ENCODE data around the gene ACOT6.

ACOT6 gene

DNA sequence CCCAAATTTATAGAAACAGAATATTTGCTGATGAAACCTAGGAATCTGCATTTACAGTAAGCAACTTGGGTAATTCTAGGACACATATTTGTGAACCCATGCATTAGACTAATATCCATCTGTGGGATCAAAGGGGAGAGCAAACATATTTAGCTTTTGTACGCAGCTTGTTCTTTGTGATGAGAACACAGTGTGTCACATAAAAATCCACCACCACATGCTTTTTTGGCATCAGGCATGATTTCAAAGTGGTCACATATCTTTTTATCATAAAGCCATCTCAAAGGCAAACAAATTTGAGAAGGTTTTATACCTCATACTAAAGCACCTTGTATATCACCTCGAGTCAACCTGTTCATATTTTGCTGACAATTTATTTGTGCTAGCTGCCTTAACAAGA lies 48.2 kb downstream of the ACOT6 start:
- no peak overlapping the region for H3K4me3 ChIP-seq (ENCODE audit: low read length)
- no peak for TF ChIP-seq ZNF274 (IDR thresholded peaks at IDR 0.05; ENCODE audit: low read depth, low read length)

DNA sequence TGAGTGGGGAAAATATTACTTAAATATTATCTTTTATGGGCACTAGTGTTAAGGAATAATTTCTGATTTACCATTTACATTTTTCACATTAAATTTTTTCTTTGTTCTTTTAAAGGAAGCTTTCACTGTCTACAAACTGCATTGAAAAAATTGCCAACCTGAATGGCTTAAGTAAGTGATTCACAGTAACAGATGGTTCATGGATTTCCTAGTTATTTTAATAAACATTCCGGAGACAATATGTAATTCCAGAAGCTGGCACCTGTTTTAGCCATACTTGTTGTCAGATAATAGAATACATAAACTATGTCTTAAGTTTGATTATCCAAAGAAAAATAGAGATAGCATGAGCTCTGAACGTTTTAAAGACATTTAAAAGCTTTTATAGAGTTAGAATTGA lies 49.6 kb downstream of the ACOT6 start:
- no peak for TF ChIP-seq ZNF274 (IDR thresholded peaks at IDR 0.05; ENCODE audit: low read depth, low read length)
- no peak overlapping the region for H3K4me3 ChIP-seq (ENCODE audit: low read length)

- TF ChIP-seq ZNF274 (IDR thresholded peaks at IDR 0.05; ENCODE audit: low read depth, low read length): no peak
- no peak overlapping the region for H3K4me3 ChIP-seq (ENCODE audit: low read length)
These were observed 50.2 kb downstream of the ACOT6 start for GRCh38 chr14:73662487-73662943.

DNA sequence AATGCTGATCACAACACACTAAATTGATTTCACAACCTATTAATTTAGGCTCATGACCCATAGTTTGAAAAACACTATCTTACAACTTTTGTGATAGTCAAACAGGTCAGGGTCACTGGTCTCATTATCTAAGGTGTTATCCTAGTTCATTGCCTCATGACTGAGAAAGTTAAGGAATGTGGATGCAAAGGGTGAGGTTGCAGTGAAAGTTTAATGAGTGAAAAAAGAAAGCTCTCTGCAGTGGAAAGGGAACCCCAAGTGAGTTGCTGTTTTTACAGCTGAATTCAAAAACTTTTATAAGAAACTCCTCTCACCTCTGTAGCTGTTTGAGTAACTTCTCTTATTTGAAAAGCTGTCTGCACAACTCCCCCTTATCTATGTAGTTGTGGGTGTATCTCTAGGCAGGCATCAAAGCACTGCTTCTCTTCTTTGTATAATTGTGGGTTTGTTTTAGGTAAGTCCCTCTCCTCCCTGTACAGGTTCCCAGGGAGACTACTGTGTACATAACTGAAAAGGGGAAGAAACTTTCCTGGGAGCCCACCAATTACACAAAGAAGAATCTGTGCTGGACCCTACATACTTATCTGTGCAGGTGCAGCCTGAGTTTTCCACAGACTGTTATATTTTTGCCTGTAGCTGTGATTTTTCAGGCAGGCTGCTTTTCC lies 51.4 kb downstream of the ACOT6 start:
- TF ChIP-seq ZNF274 (IDR thresholded peaks at IDR 0.05; ENCODE audit: low read depth, low read length): no peak
- H3K4me3 ChIP-seq (ENCODE audit: low read length): no peak overlapping the region

DNA sequence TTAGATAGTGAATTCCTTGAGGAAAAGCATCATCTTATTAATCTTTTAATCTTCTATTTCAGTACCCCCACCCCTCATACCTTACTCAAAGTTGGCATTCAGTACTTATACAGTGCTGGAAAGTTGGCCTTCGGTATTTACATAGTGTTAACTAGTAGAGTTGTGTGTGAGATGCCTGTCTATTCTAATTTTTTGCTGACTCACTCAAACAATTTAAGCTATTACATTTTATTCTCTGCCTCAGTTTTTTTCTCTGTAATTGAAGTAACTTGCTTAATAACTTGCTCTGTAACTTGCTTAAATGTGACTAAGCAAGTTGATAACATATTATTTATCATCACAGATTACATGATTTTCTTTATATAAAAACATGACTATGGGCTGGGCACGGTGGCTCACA lies 52.8 kb downstream of the ACOT6 start:
- H3K4me3 ChIP-seq (ENCODE audit: low read length): no peak overlapping the region

GRCh38 chr14:73666583-73666982 lies 54.3 kb downstream of the ACOT6 start:
- no peak overlapping the region for H3K4me3 ChIP-seq (ENCODE audit: low read length)
- no peak for TF ChIP-seq ZNF274 (IDR thresholded peaks at IDR 0.05; ENCODE audit: low read depth, low read length)

More for the DNA sequence above, 52.8 kb downstream of the ACOT6 start:
- TF ChIP-seq ZNF274 (IDR thresholded peaks at IDR 0.05; ENCODE audit: low read depth, low read length): no peak

GRCh38 chr14:73667854-73668253 lies 55.5 kb downstream of the ACOT6 start:
- no peak overlapping the region for H3K4me3 ChIP-seq (ENCODE audit: low read length)
- TF ChIP-seq ZNF274 (IDR thresholded peaks at IDR 0.05; ENCODE audit: low read depth, low read length): no peak

All from GM08714 (cell line).